NK-92 (cell line): ENCODE results near the gene LSM2.
"Not testable (repeated sequence)": the region's sequence is repeated elsewhere in the genome, so short reads cannot be mapped to it uniquely, and the experiment has no call there.

Experiments
- DNase-seq: peaks from one replicate; lab custom pipeline; 2025; ENCODE audit not compliant: unreplicated experiment; lab: John Stamatoyannopoulos, UW

LSM2 gene

GRCh38 chr6:31827286-31828079 lies 20.7 kb upstream of the LSM2 start, which contains the start of gene HSPA1B:
Gene HSPA1B (plus strand): TSS chr6:31827738. CDS start chr6:31827951, 213 bp downstream.
- no peak for DNase-seq

DNA sequence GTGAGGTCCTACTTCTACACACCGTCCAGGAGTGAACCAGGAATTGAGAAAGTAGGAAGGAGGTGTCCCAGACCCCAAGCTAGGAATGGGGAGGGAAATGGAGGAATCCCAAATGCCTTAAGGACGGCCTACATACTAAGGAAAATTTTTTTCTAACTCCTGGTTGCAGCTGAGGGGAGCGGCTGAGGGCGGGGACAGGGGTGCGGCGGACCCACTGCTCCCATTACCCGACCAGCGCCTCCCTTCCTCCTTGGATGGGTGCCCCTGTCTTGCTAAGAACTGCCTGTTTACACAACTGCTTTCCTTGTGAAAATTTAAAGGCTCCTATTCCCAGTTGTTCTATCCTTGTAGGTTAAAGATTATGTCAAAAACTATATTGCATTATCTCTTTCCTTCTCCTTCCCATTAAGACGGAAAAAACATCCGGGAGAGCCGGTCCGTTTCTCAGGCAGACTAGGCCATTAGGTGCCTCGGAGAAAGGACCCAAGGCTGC lies 20.1 kb upstream of the LSM2 start:
- DNase-seq = no peak

DNA sequence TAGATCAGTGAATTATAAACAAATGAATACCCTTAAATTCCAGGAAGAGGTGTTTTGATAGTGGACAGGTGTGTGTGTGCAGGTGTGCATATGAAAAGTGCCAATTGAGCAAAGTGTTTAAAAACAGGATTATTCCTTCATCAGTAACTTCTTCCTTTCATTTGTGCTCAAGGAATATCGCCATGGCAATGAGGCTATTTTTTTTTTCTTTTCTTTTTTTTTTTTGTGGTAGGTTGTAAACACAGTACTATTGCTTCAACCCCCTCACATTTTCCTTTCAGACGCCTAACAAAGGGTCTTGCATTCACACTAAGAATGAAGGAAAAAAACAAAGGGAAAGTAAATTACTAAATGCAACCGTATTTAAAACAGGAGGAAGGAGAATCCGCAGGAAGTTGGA lies 18.8 kb upstream of the LSM2 start:
- DNase-seq = no peak

DNA sequence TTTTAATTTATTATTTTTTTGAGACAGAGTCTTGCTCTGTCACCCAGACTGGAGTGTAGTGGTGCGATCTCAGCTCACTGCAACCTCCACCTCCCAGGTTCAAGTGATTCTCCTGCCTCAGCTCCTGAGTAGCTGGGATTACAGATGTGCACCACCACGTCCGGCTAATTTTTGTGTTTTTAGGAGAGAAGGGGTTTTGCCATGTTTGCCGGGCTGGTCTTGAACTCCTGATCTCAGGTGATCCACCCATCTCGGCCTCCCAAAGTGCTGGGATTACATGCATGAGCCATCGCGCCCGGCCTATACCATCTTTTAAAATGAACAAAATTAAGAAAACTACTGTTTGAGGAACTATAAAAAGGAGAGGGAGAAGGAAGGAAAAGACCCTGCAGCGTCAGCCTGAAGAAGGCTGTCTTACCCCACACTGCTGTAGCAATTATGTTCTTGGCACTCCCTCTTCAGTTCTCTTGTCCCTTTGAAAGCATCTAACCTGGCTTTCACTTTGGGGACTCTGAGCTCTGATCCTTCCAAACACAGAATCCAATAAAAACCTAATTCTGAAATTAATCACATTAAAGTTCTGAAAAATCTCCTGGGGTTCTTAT lies 16.9 kb upstream of the LSM2 start:
- not testable (repeated sequence) for DNase-seq

- no peak for DNase-seq
Observed at GRCh38 chr6:31822036-31822821, 15.5 kb upstream of the LSM2 start.

DNA sequence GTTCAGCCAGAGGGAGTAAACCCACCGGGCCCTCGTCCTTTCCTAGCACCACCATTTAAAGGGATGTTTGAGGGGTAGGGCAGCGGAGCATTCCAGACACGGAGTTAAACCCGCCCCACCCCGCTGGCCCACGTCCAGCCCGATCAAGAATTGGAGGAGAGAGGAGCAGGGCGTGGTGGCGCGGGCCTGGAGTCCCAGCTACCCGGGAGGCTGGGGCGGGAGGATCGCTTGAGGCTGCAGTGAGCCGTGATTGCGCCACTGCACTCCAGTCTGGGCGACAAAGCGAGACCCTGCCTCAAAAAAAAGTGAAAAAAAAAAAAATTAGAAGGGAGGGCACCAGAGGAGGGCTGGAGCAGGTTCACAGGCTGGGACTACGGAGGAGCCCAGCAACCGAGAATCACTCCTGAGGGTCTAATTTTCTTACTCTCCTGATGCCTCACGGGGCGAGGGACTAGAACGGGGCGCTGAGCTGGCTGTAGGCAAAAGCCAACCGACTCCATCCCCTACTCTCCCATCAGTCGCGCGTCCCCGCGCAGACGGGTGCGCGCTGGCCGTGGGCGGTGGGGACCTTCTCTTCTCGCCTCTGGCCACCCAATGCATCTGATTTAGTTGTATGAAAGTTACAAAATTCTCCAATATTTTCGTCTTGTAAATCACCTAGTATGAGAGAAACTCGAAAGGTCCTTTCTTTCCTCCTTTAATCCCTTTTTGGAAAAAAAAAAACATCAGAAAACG lies 14.7 kb upstream of the LSM2 start:
- no peak for DNase-seq

- not testable (repeated sequence) for DNase-seq
Observed at GRCh38 chr6:31820399-31820798, 13.6 kb upstream of the LSM2 start.

GRCh38 chr6:31819871-31820299 lies 13.1 kb upstream of the LSM2 start:
- DNase-seq = no peak

DNA sequence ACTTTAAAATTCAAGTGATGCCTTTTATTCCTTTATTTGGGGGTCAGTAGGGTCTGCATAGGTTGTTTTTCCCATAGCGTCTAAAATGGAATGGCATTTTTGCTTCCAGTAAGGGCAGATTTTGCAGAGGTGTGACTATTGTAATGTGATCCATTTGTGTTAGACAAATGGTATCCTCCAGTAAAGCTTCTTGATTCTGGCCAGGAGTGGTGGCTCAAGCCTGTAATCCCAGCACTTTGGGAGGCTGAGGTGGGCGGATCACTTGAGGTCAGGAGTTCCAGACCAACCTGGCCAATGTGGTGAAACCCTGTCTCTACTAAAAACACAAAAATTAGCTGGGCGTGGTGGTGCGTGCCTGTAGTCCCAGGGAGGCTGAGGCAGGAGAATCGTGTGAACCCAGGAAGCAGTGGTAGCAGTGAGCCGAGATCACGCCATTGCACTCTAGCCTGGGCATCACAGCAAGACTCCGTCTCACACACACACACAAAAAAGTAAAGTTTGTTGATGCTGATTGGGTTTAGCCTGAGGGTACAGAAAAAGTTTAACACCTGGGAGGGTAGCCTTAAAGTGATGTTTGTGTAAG lies 11.3 kb upstream of the LSM2 start:
- not testable (repeated sequence) for DNase-seq

DNA sequence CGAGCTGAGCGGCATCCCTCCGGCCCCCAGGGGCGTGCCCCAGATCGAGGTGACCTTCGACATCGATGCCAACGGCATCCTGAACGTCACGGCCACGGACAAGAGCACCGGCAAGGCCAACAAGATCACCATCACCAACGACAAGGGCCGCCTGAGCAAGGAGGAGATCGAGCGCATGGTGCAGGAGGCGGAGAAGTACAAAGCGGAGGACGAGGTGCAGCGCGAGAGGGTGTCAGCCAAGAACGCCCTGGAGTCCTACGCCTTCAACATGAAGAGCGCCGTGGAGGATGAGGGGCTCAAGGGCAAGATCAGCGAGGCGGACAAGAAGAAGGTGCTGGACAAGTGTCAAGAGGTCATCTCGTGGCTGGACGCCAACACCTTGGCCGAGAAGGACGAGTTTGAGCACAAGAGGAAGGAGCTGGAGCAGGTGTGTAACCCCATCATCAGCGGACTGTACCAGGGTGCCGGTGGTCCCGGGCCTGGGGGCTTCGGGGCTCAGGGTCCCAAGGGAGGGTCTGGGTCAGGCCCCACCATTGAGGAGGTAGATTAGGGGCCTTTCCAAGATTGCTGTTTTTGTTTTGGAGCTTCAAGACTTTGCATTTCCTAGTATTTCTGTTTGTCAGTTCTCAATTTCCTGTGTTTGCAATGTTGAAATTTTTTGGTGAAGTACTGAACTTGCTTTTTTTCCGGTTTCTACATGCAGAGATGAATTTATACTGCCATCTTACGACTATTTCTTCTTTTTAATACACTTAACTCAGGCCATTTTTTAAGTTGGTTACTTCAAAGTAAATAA lies 10.6 kb upstream of the LSM2 start:
- not testable (repeated sequence) for DNase-seq

DNA sequence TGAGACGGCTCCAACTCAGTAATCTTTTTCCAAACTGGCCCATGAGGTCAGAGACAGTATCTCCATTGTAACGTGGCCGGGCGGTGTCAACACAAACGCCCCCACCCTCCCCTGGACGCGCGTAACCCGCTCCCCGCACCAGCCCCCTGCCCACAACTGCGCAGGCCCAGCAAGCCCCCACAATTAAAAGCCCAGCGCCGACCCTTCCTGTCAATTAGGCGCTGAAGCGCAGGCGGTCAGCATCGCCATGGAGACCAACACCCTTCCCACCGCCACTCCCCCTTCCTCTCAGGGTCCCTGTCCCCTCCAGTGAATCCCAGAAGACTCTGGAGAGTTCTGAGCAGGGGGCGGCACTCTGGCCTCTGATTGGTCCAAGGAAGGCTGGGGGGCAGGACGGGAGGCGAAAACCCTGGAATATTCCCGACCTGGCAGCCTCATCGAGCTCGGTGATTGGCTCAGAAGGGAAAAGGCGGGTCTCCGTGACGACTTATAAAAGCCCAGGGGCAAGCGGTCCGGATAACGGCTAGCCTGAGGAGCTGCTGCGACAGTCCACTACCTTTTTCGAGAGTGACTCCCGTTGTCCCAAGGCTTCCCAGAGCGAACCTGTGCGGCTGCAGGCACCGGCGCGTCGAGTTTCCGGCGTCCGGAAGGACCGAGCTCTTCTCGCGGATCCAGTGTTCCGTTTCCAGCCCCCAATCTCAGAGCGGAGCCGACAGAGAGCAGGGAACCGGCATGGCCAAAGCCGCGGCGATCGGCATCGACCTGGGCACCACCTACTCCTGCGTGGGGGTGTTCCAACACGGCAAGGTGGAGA lies 8.5 kb upstream of the LSM2 start, which contains the start of the genes HSPA1A and HSPA1L:
TSS of gene HSPA1A (plus strand) at position 519 of the 814 bp plus-strand sequence. CDS start at position 733, 214 bp downstream.
TSS of gene HSPA1L (minus strand) at position 259 of the 814 bp plus-strand sequence. CDS start 3,311 bp downstream, outside the sequence.
- DNase-seq = no peak

DNA sequence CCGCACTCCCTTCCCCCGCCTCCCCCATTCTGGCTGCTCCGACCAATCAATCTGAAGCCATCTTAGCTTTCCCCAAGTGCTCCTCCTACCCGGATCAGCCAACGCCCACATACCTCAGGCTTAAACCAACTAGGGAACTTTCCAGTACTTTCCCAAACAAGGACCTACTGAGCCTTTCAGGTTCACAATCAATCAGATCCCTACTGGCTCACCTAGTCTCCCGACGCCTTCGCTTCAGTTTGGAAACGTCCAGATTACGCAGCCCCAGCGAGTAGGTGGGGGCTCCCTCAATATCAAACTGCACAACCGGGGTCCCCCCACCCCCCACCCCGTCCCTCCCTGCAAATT lies 7.9 kb upstream of the LSM2 start:
- DNase-seq = no peak

DNA sequence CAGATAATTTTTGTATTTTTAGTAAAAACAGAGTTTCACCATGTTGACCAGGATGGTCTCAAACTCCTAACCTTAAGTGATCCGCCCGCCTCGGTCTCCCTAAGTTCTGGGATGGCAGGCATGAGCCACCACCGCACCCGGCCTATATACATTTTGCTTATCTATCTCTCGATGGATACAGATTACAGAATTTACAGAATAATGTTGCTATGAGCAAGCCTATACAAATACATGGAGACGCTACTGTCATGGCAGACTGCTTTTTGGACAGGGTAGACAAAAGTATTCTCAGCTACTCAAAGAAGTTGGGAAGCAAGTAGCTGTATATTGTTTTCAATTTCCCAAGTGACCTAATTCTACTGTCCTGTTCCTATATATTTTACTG lies 6.7 kb upstream of the LSM2 start:
- DNase-seq = no peak

- no peak for DNase-seq
Observed at GRCh38 chr6:31811645-31812044, 4.9 kb upstream of the LSM2 start.

- DNase-seq = not testable (repeated sequence)
Observed at GRCh38 chr6:31808599-31808998, 1.8 kb upstream of the LSM2 start.

GRCh38 chr6:31805939-31806469 lies 762 bp downstream of the LSM2 start:
- DNase-seq = no peak

- not testable (repeated sequence) for DNase-seq
Observed at GRCh38 chr6:31801031-31801927, 5.5 kb downstream of the LSM2 start.
